ENCODE results near the gene CCDC149.

Gene CCDC149

GRCh38 chr4:24892278-24892677 lies 20.6 kb downstream of the CCDC149 start:
- no peaks in the 10 kb centered on the region for H3K36me3 ChIP-seq (ENCODE audit: insufficient read depth, low read depth, low read length)
- H3K9ac ChIP-seq (ENCODE audit: low read depth, low read length), result no peak overlapping the region
- H3K4me1 ChIP-seq (ENCODE audit: insufficient read depth, low read length), result no peaks in the 10 kb centered on the region
- H3K9me3 ChIP-seq (ENCODE audit: insufficient read depth, low read depth, low read length), result no peaks in the 10 kb centered on the region
- H3K27ac ChIP-seq (ENCODE audit: low read length), result no peak overlapping the region
- H3K27me3 ChIP-seq (ENCODE audit: insufficient read depth, low read length), result no peaks in the 10 kb centered on the region
- no peak overlapping the region for H3K4me3 ChIP-seq (ENCODE audit: low read length)

GRCh38 chr4:24890561-24891126 lies 22.2 kb downstream of the CCDC149 start:
- H3K9ac ChIP-seq (ENCODE audit: low read depth, low read length), result no peak overlapping the region
- H3K4me3 ChIP-seq (ENCODE audit: low read length), result no peak overlapping the region
- H3K4me1 ChIP-seq (ENCODE audit: insufficient read depth, low read length), result no peaks in the 10 kb centered on the region
- no peaks in the 10 kb centered on the region for H3K36me3 ChIP-seq (ENCODE audit: insufficient read depth, low read depth, low read length)
- no peaks in the 10 kb centered on the region for H3K9me3 ChIP-seq (ENCODE audit: insufficient read depth, low read depth, low read length)
- no peaks in the 10 kb centered on the region for H3K27me3 ChIP-seq (ENCODE audit: insufficient read depth, low read length)
- no peak overlapping the region for H3K27ac ChIP-seq (ENCODE audit: low read length)

DNA sequence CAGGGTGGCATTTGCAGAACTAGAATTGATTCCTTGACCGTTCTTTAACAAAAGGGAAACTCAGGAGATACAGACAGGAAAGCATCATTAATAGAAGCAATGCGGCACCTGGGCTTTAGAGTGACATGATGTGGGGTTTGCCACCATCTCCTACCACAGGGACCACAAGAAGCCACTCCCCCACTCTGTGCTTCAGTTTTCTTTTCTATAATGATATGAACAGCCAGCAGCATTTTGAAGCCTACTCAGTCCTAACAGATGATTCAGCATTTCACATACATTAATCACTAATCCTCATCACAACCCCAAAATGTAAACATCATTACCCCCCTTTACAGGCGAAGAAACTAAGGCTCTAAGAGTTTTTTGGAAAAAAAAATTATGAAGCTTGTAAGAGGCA lies 22.9 kb downstream of the CCDC149 start:
- Histone ChIP-seq H3K4me3 (ENCODE audit: low read length) (no peak overlapping the region), H3K27me3 (ENCODE audit: insufficient read depth, low read length) (no peaks in the 10 kb centered on the region), H3K9ac (ENCODE audit: low read depth, low read length) (no peak overlapping the region)

GRCh38 chr4:24888475-24889344 lies 24.1 kb downstream of the CCDC149 start:
- H3K36me3 ChIP-seq (ENCODE audit: insufficient read depth, low read depth, low read length), result no peaks in the 10 kb centered on the region
- no peaks in the 10 kb centered on the region for H3K27me3 ChIP-seq (ENCODE audit: insufficient read depth, low read length)
- no peaks in the 10 kb centered on the region for H3K9me3 ChIP-seq (ENCODE audit: insufficient read depth, low read depth, low read length)
- H3K4me3 ChIP-seq (ENCODE audit: low read length), result no peak overlapping the region
- H3K27ac ChIP-seq (ENCODE audit: low read length), result no peak overlapping the region
- H3K4me1 ChIP-seq (ENCODE audit: insufficient read depth, low read length), result peaks cover 2% of the 10 kb centered on the region; the same call in 1 of the 2 replicates
- H3K9ac ChIP-seq (ENCODE audit: low read depth, low read length), result no peak overlapping the region

More for the DNA sequence above, 22.9 kb downstream of the CCDC149 start:
- Histone ChIP-seq H3K9me3 (ENCODE audit: insufficient read depth, low read depth, low read length) (no peaks in the 10 kb centered on the region), H3K36me3 (ENCODE audit: insufficient read depth, low read depth, low read length) (no peaks in the 10 kb centered on the region), H3K4me1 (ENCODE audit: insufficient read depth, low read length) (no peaks in the 10 kb centered on the region), H3K27ac (ENCODE audit: low read length) (no peak overlapping the region)

GRCh38 chr4:24887881-24888430 lies 24.9 kb downstream of the CCDC149 start:
- no peaks in the 10 kb centered on the region for H3K36me3 ChIP-seq (ENCODE audit: insufficient read depth, low read depth, low read length)
- H3K4me1 ChIP-seq (ENCODE audit: insufficient read depth, low read length), result peaks cover 8% of the 10 kb centered on the region; the same call in 1 of the 2 replicates
- H3K27me3 ChIP-seq (ENCODE audit: insufficient read depth, low read length), result no peaks in the 10 kb centered on the region
- H3K27ac ChIP-seq (ENCODE audit: low read length), result no peak overlapping the region
- no peaks in the 10 kb centered on the region for H3K9me3 ChIP-seq (ENCODE audit: insufficient read depth, low read depth, low read length)
- no peak overlapping the region for H3K4me3 ChIP-seq (ENCODE audit: low read length)
- H3K9ac ChIP-seq (ENCODE audit: low read depth, low read length), result no peak overlapping the region

DNA sequence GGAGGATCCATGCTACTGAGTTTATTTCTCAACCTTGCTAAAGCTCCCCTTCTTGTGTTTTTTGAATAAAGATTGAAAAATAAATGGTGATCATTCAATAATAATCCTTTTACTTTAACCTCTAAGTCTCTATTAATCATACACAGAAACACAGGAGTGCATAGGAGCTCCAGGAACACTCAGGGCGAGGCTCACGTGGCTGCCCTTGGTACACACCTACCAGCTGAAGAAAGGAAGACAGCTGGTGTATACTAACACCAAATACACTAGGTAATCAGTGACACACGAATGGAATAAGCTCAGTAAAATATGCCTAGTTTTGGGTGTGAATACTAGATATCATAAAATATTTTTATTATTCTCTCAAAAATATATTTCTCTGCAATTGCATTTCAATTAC lies 26.2 kb downstream of the CCDC149 start:
- no peak overlapping the region for H3K4me3 ChIP-seq (ENCODE audit: low read length)
- no peaks in the 10 kb centered on the region for H3K36me3 ChIP-seq (ENCODE audit: insufficient read depth, low read depth, low read length)
- H3K27ac ChIP-seq (ENCODE audit: low read length), result no peak overlapping the region
- H3K27me3 ChIP-seq (ENCODE audit: insufficient read depth, low read length), result no peaks in the 10 kb centered on the region
- peaks cover 8% of the 10 kb centered on the region; the same call in 1 of the 2 replicates for H3K4me1 ChIP-seq (ENCODE audit: insufficient read depth, low read length)
- H3K9me3 ChIP-seq (ENCODE audit: insufficient read depth, low read depth, low read length), result no peaks in the 10 kb centered on the region
- H3K9ac ChIP-seq (ENCODE audit: low read depth, low read length), result no peak overlapping the region

- Histone ChIP-seq H3K9ac (ENCODE audit: low read depth, low read length) (no peak overlapping the region), H3K9me3 (ENCODE audit: insufficient read depth, low read depth, low read length) (no peaks in the 10 kb centered on the region), H3K4me1 (ENCODE audit: insufficient read depth, low read length) (peaks cover 8% of the 10 kb centered on the region; the same call in 1 of the 2 replicates), H3K27me3 (ENCODE audit: insufficient read depth, low read length) (no peaks in the 10 kb centered on the region), H3K27ac (ENCODE audit: low read length) (no peak overlapping the region), H3K36me3 (ENCODE audit: insufficient read depth, low read depth, low read length) (no peaks in the 10 kb centered on the region), H3K4me3 (ENCODE audit: low read length) (no peak overlapping the region)
These were observed 27.5 kb downstream of the CCDC149 start for GRCh38 chr4:24885342-24885741.

DNA sequence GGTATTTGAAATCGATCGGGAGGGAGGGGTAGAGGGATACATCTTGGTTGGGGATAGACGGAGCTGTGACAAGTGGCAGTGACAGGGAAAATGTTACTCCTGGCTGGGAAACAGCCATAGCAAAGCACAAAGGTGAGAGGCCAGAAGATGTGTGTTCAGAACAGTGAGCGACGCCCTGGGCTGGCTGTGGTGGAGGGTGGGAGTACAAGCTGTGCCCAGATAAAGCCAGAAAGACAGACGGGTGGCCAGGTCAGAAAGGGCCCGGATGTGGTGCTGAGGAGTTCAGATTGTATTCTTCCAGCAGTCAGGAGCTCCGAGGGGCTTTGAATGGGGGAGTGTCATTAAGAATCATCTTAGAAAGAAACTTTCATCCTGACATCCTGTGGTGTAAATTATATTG lies 27.9 kb downstream of the CCDC149 start:
- Histone ChIP-seq H3K9ac (ENCODE audit: low read depth, low read length) (no peak overlapping the region), H3K36me3 (ENCODE audit: insufficient read depth, low read depth, low read length) (no peaks in the 10 kb centered on the region), H3K27me3 (ENCODE audit: insufficient read depth, low read length) (no peaks in the 10 kb centered on the region), H3K27ac (ENCODE audit: low read length) (no peak overlapping the region), H3K9me3 (ENCODE audit: insufficient read depth, low read depth, low read length) (no peaks in the 10 kb centered on the region), H3K4me3 (ENCODE audit: low read length) (no peak overlapping the region), H3K4me1 (ENCODE audit: insufficient read depth, low read length) (peaks cover 8% of the 10 kb centered on the region; the same call in 1 of the 2 replicates)

DNA sequence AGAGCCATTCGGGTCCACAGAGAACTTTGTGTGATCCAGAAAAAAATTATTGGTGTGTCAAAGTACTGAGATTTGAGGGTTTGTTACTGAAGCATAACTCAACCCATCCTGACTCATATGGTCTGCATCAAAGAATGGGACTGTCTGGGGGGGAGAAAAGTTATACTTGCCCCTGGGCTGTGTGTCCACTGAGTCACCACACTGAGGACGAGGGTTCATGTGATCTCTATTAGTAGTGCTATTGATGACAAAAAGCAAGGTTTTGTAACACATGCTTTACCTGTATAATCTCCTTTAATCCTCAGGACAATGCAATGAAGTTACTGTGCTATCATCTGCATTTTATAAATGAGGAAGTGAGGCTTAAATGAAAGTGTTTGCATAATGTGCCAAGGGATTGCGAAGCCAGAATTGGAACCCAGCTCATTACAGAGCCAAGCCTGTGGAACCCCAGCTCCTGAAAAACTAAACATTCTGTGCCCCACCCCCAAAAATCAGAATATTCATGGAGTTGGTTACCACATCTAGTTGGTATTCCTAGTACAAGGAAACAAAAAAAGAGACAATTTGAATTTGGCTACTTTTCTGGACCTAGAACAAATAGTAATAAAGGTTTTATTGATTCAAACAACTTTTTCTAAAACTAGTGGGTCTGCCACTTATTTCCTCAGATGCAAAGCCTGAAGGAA lies 31.2 kb downstream of the CCDC149 start:
- Histone ChIP-seq H3K9ac (ENCODE audit: low read depth, low read length) (no peak overlapping the region), H3K9me3 (ENCODE audit: insufficient read depth, low read depth, low read length) (no peaks in the 10 kb centered on the region), H3K27me3 (ENCODE audit: insufficient read depth, low read length) (no peaks in the 10 kb centered on the region), H3K36me3 (ENCODE audit: insufficient read depth, low read depth, low read length) (no peaks in the 10 kb centered on the region), H3K27ac (ENCODE audit: low read length) (no peak overlapping the region), H3K4me1 (ENCODE audit: insufficient read depth, low read length) (peaks cover 8% of the 10 kb centered on the region; the same call in 1 of the 2 replicates), H3K4me3 (ENCODE audit: low read length) (no peak overlapping the region)

- no peak overlapping the region for H3K4me3 ChIP-seq (ENCODE audit: low read length)
- no peak overlapping the region for H3K9ac ChIP-seq (ENCODE audit: low read depth, low read length)
- no peak overlapping the region for H3K27ac ChIP-seq (ENCODE audit: low read length)
- no peaks in the 10 kb centered on the region for H3K9me3 ChIP-seq (ENCODE audit: insufficient read depth, low read depth, low read length)
- peaks cover 8% of the 10 kb centered on the region; the same call in 1 of the 2 replicates for H3K4me1 ChIP-seq (ENCODE audit: insufficient read depth, low read length)
- no peaks in the 10 kb centered on the region for H3K27me3 ChIP-seq (ENCODE audit: insufficient read depth, low read length)
- no peaks in the 10 kb centered on the region for H3K36me3 ChIP-seq (ENCODE audit: insufficient read depth, low read depth, low read length)
These were observed 32.7 kb downstream of the CCDC149 start for GRCh38 chr4:24880186-24880585.

- H3K4me3 ChIP-seq (ENCODE audit: low read length), result no peak overlapping the region
- no peak overlapping the region for H3K9ac ChIP-seq (ENCODE audit: low read depth, low read length)
- H3K27me3 ChIP-seq (ENCODE audit: insufficient read depth, low read length), result no peaks in the 10 kb centered on the region
- peaks cover 5% of the 10 kb centered on the region; the same call in 1 of the 2 replicates for H3K4me1 ChIP-seq (ENCODE audit: insufficient read depth, low read length)
- H3K9me3 ChIP-seq (ENCODE audit: insufficient read depth, low read depth, low read length), result no peaks in the 10 kb centered on the region
- no peaks in the 10 kb centered on the region for H3K36me3 ChIP-seq (ENCODE audit: insufficient read depth, low read depth, low read length)
- no peak overlapping the region for H3K27ac ChIP-seq (ENCODE audit: low read length)
These were observed 34.2 kb downstream of the CCDC149 start for GRCh38 chr4:24878636-24879016.
